Retinal pigment epithelial cell (primary cell): ENCODE data around the gene PIBF1.
"Not testable (repeated sequence)": the region's sequence is repeated elsewhere in the genome, so short reads cannot be mapped to it uniquely, and the experiment has no call there.

Source experiments
- DNase-seq: peaks from one replicate; pipeline ENCODE4 v3.0.0-alpha.2; 2010; ENCODE audit warnings: low read depth
- H3K4me3 ChIP-seq: 2 replicates; pipeline ENCODE4 v1.5.1; 2011; ENCODE audit warnings: mild to moderate bottlenecking, low read length, control low read depth, moderate library complexity
- TF ChIP-seq, protein P1 (sequence below): conservative IDR thresholded peaks from 2 replicates; pipeline ENCODE4 v1.5.1; 2011; ENCODE audit warnings: low read depth, low read length, control low read depth, inconsistent platforms

PIBF1 gene

GRCh38 chr13:72820898-72821279, 39.0 kb downstream of the PIBF1 start:
- no peak overlapping the region for H3K4me3 ChIP-seq
- TF ChIP-seq, protein P1, sequence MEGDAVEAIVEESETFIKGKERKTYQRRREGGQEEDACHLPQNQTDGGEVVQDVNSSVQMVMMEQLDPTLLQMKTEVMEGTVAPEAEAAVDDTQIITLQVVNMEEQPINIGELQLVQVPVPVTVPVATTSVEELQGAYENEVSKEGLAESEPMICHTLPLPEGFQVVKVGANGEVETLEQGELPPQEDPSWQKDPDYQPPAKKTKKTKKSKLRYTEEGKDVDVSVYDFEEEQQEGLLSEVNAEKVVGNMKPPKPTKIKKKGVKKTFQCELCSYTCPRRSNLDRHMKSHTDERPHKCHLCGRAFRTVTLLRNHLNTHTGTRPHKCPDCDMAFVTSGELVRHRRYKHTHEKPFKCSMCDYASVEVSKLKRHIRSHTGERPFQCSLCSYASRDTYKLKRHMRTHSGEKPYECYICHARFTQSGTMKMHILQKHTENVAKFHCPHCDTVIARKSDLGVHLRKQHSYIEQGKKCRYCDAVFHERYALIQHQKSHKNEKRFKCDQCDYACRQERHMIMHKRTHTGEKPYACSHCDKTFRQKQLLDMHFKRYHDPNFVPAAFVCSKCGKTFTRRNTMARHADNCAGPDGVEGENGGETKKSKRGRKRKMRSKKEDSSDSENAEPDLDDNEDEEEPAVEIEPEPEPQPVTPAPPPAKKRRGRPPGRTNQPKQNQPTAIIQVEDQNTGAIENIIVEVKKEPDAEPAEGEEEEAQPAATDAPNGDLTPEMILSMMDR: no peak
- DNase-seq: no peak

DNA sequence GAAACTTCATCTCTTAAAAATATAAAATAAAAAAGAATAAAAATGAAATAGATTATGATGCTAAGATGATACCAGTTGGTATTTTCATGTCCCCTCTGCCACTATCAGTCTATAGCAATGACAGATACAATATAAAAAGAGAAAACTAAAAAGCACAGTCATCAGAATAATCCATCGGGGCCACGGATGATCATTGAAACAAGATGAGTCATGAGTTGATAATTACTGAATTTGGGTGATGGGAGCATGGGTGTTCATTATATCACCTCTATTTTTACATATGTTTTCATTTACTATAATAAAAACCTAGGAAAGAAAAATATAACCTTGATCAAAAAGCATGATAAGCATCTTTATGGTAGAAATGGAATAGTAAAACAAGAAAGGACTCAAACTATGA, 41.1 kb downstream of the PIBF1 start:
- DNase-seq: no peak
- no peak overlapping the region for H3K4me3 ChIP-seq
- TF ChIP-seq, protein P1: no peak

- TF ChIP-seq, protein P1: no peak
- H3K4me3 ChIP-seq: no peak overlapping the region
- DNase-seq: no peak
These were observed 41.8 kb downstream of the PIBF1 start for GRCh38 chr13:72823724-72824123.

DNA sequence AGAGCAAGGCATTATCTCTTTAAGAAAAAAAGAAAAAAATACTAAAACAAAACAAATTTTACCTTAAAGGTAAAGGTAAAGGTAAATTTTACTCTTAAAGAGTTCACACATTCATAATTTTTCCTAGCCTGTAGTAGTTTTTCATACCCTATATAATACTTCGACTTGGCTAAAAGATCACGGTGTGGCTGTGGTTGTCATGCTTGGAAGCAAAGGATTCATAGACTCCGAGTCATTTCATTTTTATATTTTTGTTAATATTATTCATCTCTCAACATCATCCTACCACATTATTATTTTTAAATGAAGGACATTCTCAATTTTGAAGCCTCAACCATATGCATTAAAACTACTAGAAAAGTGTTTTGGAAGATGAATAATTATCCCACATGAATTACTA, 52.7 kb downstream of the PIBF1 start:
- no peak overlapping the region for H3K4me3 ChIP-seq
- TF ChIP-seq, protein P1: no peak
- DNase-seq: no peak

- DNase-seq: peak; percentile 15
- H3K4me3 ChIP-seq: no peak overlapping the region
- TF ChIP-seq, protein P1: peak; percentile 78
These were observed 58.0 kb downstream of the PIBF1 start for GRCh38 chr13:72839831-72840426.

DNA sequence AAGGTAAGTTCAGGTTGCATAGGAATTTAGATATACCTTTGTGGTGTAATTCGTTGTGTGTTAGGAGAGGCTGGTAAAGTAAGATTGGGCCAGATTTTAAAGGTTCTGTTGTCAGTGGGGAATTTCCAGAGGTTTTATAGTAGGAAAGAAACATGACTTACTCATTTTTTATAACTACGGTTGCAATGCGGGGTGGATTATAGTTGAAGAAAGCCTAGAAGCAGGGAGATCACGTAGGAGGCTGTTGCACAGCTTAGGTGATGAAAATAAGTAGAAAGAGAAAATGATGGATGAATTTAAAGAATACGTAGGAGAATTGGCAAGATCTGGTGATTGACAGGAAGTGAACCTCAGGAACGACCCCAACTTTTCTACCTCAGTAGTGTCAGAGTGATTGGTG, 61.1 kb downstream of the PIBF1 start:
- no peak overlapping the region for H3K4me3 ChIP-seq
- TF ChIP-seq, protein P1: no peak
- DNase-seq: no peak

- H3K4me3 ChIP-seq, DNase-seq: not testable (repeated sequence)
These were observed 63.2 kb downstream of the PIBF1 start for GRCh38 chr13:72845148-72845547.

DNA sequence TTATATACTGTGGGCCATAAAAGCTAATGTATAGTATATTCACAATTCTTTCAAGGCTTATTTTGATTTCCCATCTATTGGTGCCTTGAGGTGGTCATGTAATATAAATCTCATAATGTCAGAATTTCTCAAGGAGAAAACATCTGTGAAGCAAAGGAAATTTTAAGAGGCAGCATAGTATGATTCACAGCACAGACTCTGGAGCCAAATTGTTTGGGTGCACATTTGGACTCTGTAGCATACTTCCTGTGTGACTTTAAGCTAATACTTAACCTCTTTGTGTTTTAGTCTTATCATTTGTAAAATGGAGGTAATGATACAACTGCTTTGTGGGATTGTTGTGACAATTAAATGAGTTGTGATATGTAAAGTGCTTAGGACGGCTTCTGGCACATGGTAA, 67.6 kb downstream of the PIBF1 start:
- TF ChIP-seq, protein P1: no peak
- H3K4me3 ChIP-seq: no peak overlapping the region
- DNase-seq: no peak
